C4-2B (cell line): Measurements from ENCODE around the gene R3HDML.

Experiments
- ZFX ChIP-seq: fragments of 450-650 bp; IDR thresholded peaks from 2 replicates; pipeline ENCODE4 v1.6.1; 2017
- TF ChIP-seq, protein P1 (sequence below): fragments of 450-650 bp; conservative IDR thresholded peaks from 2 replicates; pipeline ENCODE4 v1.5.1; 2017; ENCODE audit warnings: mild to moderate bottlenecking

DNA sequence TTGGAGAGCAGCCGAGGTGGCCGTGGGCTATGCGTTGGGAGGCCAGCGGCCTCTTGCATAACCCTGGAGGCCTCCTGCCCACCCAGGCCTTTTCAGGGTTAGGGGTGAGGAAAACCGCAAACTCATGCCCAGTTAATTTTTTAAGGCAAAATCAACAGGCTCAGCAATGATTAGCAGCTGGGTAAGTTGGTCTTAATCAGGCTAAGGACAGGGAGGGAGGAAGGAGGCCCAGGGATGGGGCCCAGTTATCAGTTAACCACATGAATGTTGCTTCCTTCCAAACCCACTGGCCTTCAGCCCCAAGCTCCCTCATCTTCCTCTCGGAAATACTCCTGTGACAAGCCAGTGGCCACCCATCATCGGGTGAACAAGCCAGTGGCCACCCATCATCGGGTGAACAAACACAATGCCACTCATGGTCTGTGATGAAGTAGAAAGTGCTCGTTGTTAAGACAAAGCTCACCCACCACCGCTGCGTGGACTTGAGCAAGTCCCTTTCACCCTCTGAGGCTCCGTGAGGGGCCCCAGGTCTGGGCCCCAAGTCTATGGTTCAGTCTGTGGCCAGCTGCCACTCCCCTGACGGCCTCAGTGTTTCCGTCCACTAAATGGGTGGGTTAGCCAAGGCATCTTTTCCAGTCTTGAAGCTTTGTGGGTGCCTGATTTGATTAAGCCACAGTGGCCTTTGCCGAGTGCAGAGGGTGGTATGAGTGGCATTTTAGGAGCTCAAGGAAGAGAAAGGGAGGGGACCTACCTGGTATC is 58.0 kb downstream of the R3HDML start:
- TF ChIP-seq, protein P1, sequence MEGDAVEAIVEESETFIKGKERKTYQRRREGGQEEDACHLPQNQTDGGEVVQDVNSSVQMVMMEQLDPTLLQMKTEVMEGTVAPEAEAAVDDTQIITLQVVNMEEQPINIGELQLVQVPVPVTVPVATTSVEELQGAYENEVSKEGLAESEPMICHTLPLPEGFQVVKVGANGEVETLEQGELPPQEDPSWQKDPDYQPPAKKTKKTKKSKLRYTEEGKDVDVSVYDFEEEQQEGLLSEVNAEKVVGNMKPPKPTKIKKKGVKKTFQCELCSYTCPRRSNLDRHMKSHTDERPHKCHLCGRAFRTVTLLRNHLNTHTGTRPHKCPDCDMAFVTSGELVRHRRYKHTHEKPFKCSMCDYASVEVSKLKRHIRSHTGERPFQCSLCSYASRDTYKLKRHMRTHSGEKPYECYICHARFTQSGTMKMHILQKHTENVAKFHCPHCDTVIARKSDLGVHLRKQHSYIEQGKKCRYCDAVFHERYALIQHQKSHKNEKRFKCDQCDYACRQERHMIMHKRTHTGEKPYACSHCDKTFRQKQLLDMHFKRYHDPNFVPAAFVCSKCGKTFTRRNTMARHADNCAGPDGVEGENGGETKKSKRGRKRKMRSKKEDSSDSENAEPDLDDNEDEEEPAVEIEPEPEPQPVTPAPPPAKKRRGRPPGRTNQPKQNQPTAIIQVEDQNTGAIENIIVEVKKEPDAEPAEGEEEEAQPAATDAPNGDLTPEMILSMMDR: no peak
- no peak for TF ChIP-seq ZFX
